OCI-LY7 (cell line): ENCODE measurements around the gene AOPEP. TPM values are rescaled to one million over a fixed set of nuclear protein-coding genes. Genes with fewer than 3 reads are reported as not detected.

ENCODE experiments used
- BruUV-seq: library from RNA; stranded (reverse); fragments of 400-500 nt; replicated peaks from 2 replicates; lab custom pipeline; 2021; lab: Mats Ljungman, UMichigan
- CTCF ChIA-PET: fragments of 300-600 bp; sonication (Branson Sonifier 250); formaldehyde crosslinking; loops from one replicate; lab custom pipeline; 2022; ENCODE audit warnings: antibody characterized with exemption; ENCODE audit not compliant: unreplicated experiment; lab: Charles Lee
- POLR2A ChIA-PET: fragments of 300-600 bp; sonication (Branson Sonifier 250); formaldehyde crosslinking; loops from one replicate; lab custom pipeline; 2022; ENCODE audit warnings: antibody characterized with exemption; lab: Charles Lee
- DNase-seq: peaks from one replicate; pipeline ENCODE4 v3.0.0-alpha.2; 2015; ENCODE audit warnings: low spot score
- H2AFZ ChIP-seq: fragments of 200-600 bp; sonication (generic), shearing (Covaris generic); 2 replicates; pipeline ENCODE4 v1.6.1; 2014; ENCODE audit warnings: mild to moderate bottlenecking, antibody characterized with exemption, low read length, moderate library complexity
- H3K27ac ChIP-seq: fragments of 200-600 bp; sonication (generic); 2 replicates; pipeline ENCODE4 v1.5.1; 2014; ENCODE audit warnings: mixed run types, low read depth, mild to moderate bottlenecking, moderate library complexity, low read length, inconsistent platforms; ENCODE audit not compliant: poor library complexity, severe bottlenecking
- H3K36me3 ChIP-seq: fragments of 200-600 bp; sonication (generic); 2 replicates; pipeline ENCODE4 v1.6.1; 2014; ENCODE audit warnings: mild to moderate bottlenecking, antibody characterized with exemption, low read length, moderate library complexity, mixed read lengths; ENCODE audit not compliant: insufficient read depth
- H3K4me1 ChIP-seq: fragments of 200-600 bp; sonication (generic); 2 replicates; pipeline ENCODE4 v1.5.1; 2014; ENCODE audit warnings: mild to moderate bottlenecking, low read length; ENCODE audit not compliant: insufficient read depth, poor library complexity, severe bottlenecking
- H3K4me2 ChIP-seq: fragments of 200-600 bp; sonication (generic); 2 replicates; pipeline ENCODE4 v1.6.1; 2014; ENCODE audit warnings: mild to moderate bottlenecking, low read length
- H3K4me3 ChIP-seq: fragments of 200-600 bp; sonication (generic); 2 replicates; pipeline ENCODE4 v1.5.1; 2014; ENCODE audit warnings: mild to moderate bottlenecking, low read depth, low read length; ENCODE audit not compliant: poor library complexity, severe bottlenecking
- H3K79me2 ChIP-seq: fragments of 200-600 bp; sonication (generic); 2 replicates; pipeline ENCODE4 v1.6.1; 2016; ENCODE audit warnings: low read depth, mild to moderate bottlenecking, low read length, moderate library complexity, mixed read lengths; ENCODE audit not compliant: insufficient read depth
- H3K9me2 ChIP-seq: fragments of 200-600 bp; sonication (generic); 2 replicates; pipeline ENCODE4 v1.6.1; 2016; ENCODE audit warnings: mild to moderate bottlenecking, low read length, mixed read lengths; ENCODE audit not compliant: insufficient read depth
- H3K9me3 ChIP-seq: fragments of 200-600 bp; sonication (generic); 2 replicates; pipeline ENCODE4 v1.6.1; 2014; ENCODE audit warnings: mild to moderate bottlenecking, mixed run types, low read length, mixed read lengths
- H4K20me1 ChIP-seq: fragments of 200-600 bp; sonication (generic); 2 replicates; pipeline ENCODE4 v1.6.1; 2014; ENCODE audit warnings: mild to moderate bottlenecking, antibody characterized with exemption, low read length, moderate library complexity, mixed read lengths; ENCODE audit not compliant: insufficient read depth
- EZH2phosphoT487 ChIP-seq: fragments of 200-600 bp; sonication (generic); IDR thresholded peaks from 2 replicates; pipeline ENCODE4 v1.6.1; 2018; ENCODE audit warnings: low read depth, borderline replicate concordance, mild to moderate bottlenecking, mixed run types, antibody characterized with exemption, low read length, moderate library complexity, mixed read lengths
- intact Hi-C: fragments of 100-400 bp; cut with micrococcal nuclease; formaldehyde crosslinking; loops from one replicate; pipeline ENCODE4 v1.10.0; 2022; ENCODE audit not compliant: unreplicated experiment
- total RNA-seq, 2 experiments: library from RNA; depleted of rRNA in 1 of 2; stranded (reverse); fragments of >200 nt in 1 of 2; shearing (Covaris generic) in 1 of 2; gene quantifications; 2 replicates each; pipeline ENCODE4 v1.2.3, GENCODE V29; 2014 to 2022
- TF ChIP-seq, protein P1 (sequence below): fragments of 200-600 bp; sonication (generic); conservative IDR thresholded peaks from 2 replicates; pipeline ENCODE4 v1.5.1; 2014; ENCODE audit warnings: mild to moderate bottlenecking, antibody characterized with exemption, low read length, moderate library complexity, mixed read lengths

Gene AOPEP
- total RNA-seq, 2 experiments from 2014 or later: 17.3 to 24.3 TPM

DNA sequence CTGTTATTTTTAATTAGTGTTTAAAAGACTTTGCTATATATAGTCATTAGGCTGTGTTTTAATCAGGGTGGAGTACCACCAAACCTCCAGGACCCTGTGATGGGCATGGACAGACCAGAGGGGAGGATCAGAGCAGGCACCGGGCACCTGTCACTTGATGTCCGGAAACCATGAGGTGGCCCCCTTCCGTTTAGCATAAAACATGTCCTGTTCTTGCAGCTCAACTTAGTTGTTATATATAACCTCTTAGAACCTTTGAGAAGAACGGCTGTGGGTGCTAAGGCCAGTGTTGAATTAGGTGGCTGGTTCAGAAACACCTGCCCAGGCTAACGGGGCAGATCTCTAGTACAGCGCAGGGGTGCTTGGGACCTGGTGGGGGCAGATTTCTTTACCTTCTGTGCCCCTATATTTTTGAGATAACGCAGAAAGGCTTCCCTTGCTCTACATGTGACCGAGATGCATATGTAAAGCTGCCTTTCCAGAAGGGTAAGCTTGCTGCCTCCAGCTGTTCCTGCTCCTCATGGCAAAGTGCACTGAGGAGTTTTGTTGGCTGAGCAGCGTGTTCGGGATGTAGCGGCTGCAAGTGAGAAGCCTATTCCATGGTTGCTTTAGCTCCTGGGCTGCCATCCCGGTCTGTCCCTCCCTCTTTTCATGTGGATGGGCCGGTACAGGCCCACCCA, 335.6 kb downstream of the AOPEP start:
- no peak overlapping the region for H3K4me2 ChIP-seq
- no peaks in the 10 kb centered on the region for H3K4me1 ChIP-seq
- POLR2A ChIA-PET: interaction anchor here (0.6 kb wide), 1 partner anchor 13 kb away, joined by 3 read pairs; no protein-coding TSS in a partner anchor
- no peaks in the 10 kb centered on the region for H3K36me3 ChIP-seq
- H3K4me3 ChIP-seq: no peak overlapping the region
- no peak for DNase-seq
- H3K9me3 ChIP-seq: no peaks in the 10 kb centered on the region
- H3K27ac ChIP-seq: no peak overlapping the region
- no TSS peak for BruUV-seq
- H2AFZ ChIP-seq: no peak overlapping the region
- no peak for TF ChIP-seq EZH2phosphoT487
- TF ChIP-seq, protein P1, sequence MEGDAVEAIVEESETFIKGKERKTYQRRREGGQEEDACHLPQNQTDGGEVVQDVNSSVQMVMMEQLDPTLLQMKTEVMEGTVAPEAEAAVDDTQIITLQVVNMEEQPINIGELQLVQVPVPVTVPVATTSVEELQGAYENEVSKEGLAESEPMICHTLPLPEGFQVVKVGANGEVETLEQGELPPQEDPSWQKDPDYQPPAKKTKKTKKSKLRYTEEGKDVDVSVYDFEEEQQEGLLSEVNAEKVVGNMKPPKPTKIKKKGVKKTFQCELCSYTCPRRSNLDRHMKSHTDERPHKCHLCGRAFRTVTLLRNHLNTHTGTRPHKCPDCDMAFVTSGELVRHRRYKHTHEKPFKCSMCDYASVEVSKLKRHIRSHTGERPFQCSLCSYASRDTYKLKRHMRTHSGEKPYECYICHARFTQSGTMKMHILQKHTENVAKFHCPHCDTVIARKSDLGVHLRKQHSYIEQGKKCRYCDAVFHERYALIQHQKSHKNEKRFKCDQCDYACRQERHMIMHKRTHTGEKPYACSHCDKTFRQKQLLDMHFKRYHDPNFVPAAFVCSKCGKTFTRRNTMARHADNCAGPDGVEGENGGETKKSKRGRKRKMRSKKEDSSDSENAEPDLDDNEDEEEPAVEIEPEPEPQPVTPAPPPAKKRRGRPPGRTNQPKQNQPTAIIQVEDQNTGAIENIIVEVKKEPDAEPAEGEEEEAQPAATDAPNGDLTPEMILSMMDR: no peak
- CTCF ChIA-PET: no interaction called here
- intact Hi-C loops: no loop called here
- H3K9me2 ChIP-seq: no peaks in the 10 kb centered on the region
- H4K20me1 ChIP-seq: no peaks in the 10 kb centered on the region
- no peaks in the 10 kb centered on the region for H3K79me2 ChIP-seq

DNA sequence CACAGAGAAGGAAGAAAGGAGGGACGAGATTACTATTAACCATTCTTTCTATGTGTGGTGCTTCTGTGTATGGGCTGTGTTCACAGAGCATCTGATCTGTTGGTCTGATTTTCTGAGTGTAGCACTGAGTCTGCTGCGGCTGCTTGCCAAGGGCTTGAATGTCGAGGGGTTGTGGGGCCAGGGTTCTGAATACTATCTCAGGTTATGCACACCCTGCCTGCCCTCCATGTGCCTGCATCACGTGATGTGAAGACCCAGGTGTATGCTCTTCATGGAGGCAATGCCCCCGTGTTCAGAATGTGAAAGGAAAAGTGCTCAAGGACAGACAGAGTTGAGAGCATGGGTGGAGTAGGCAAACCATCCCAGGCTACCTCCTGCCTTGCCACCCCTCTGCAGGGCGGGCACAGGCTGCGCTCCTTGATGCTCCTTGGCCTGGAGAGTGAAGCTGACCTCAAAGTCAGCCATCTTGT, 336.1 kb downstream of the AOPEP start:
- no peaks in the 10 kb centered on the region for H3K36me3 ChIP-seq
- H3K4me1 ChIP-seq: no peaks in the 10 kb centered on the region
- H3K79me2 ChIP-seq: no peaks in the 10 kb centered on the region
- H3K4me2 ChIP-seq: no peak overlapping the region
- ChIA-PET CTCF (no interaction called here), POLR2A (no interaction called here)
- TF ChIP-seq, protein P1: no peak
- no peak for TF ChIP-seq EZH2phosphoT487
- H3K4me3 ChIP-seq: no peak overlapping the region
- H3K27ac ChIP-seq: no peak overlapping the region
- no peaks in the 10 kb centered on the region for H4K20me1 ChIP-seq
- no peak for DNase-seq
- no peaks in the 10 kb centered on the region for H3K9me2 ChIP-seq
- no TSS peak for BruUV-seq
- no peak overlapping the region for H2AFZ ChIP-seq
- H3K9me3 ChIP-seq: no peaks in the 10 kb centered on the region
- intact Hi-C loops: no loop called here

GRCh38 chr9:95063300-95063699, 336.8 kb downstream of the AOPEP start:
- POLR2A ChIA-PET: no interaction called here
- CTCF ChIA-PET: no interaction called here
- H2AFZ ChIP-seq: no peak overlapping the region
- no peaks in the 10 kb centered on the region for H3K4me1 ChIP-seq
- H3K4me3 ChIP-seq: no peak overlapping the region
- no peaks in the 10 kb centered on the region for H3K79me2 ChIP-seq
- no peak overlapping the region for H3K4me2 ChIP-seq
- H3K9me2 ChIP-seq: no peaks in the 10 kb centered on the region
- H3K27ac ChIP-seq: no peak overlapping the region
- BruUV-seq: no TSS peak
- DNase-seq: no peak
- no peaks in the 10 kb centered on the region for H4K20me1 ChIP-seq
- intact Hi-C loops: no loop called here
- H3K36me3 ChIP-seq: no peaks in the 10 kb centered on the region
- no peaks in the 10 kb centered on the region for H3K9me3 ChIP-seq
- TF ChIP-seq, protein P1: no peak
- no peak for TF ChIP-seq EZH2phosphoT487
